T-helper 2 cell (primary cell): ENCODE data around the gene CSF2.
A peak's percentile ranks its signal among the peaks of the same experiment; 100 is the strongest.

Experiments
- DNase-seq, 5 experiments: peaks; one replicate each; pipeline versions ENCODE4 v3.0.0 to v3.0.0-alpha.2; 2012 to 2022

Gene CSF2

DNA sequence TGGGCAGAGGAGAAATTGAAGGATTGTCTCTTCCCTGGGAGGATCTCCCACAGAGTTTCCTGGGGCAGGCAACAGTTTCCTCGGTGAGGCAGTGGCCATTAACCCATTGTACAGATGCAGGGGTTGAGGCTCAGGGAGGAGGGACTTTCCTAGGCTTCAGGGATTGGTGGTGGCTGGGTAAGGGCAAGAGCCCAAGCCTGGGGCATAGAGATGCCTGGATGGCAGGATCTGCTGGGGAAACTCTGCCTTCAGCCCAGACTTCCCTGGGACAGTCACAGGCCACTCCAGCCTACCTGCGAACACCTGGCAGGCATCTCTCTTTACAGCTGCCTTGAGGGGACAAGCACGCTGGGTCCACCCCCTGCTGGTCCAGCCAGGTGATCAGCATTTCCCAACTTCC lies 3.6 kb upstream of the CSF2 start:
- no peak for DNase-seq

GRCh38 chr5:132070460-132071337 lies 2.9 kb upstream of the CSF2 start:
- peak in 2 of 5 experiments; percentile 45 to 52 for DNase-seq

DNA sequence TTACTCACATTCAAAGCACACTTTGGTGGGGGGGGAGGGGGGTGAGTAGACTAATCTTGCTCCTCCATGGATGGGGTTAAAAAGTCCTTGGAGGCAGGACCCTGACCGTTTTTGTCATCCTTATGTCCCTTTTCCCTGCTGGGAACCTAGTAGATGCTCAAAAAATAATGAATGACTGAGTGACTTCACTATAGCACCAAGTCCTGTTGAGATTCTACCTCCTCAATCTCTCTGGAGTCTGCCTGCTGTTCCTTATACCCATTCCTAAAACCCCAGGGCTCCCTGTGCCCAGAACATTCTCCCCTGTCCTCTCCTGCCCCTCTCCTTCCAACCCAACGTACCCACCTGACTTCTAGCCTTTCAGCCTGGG lies 2.3 kb upstream of the CSF2 start:
- DNase-seq: no peak

DNA sequence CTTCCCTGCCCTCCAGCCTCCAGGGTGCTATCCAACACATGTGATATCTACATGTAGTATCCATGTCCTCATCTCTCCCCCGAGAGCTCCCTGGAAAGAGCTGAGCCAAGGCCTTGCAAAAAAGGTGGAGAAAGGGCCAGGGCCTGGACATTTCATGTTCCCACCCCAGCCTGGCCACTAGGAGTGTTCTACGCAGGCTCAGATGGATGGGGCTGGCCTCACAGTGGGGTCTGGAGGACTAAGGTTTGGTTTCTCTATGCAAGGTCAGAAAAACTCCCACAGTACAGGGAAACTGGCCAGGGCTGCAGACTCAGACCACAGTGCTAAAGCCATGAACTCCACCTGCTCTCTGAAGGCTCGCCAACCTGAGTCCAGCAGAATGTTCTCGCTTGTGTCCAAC lies 1.5 kb upstream of the CSF2 start:
- no peak for DNase-seq

- DNase-seq: no peak
Measured at GRCh38 chr5:132072528-132072927, 1.1 kb upstream of the CSF2 start.

GRCh38 chr5:132074091-132074771 lies 642 bp downstream of the CSF2 start:
- DNase-seq: no peak

DNA sequence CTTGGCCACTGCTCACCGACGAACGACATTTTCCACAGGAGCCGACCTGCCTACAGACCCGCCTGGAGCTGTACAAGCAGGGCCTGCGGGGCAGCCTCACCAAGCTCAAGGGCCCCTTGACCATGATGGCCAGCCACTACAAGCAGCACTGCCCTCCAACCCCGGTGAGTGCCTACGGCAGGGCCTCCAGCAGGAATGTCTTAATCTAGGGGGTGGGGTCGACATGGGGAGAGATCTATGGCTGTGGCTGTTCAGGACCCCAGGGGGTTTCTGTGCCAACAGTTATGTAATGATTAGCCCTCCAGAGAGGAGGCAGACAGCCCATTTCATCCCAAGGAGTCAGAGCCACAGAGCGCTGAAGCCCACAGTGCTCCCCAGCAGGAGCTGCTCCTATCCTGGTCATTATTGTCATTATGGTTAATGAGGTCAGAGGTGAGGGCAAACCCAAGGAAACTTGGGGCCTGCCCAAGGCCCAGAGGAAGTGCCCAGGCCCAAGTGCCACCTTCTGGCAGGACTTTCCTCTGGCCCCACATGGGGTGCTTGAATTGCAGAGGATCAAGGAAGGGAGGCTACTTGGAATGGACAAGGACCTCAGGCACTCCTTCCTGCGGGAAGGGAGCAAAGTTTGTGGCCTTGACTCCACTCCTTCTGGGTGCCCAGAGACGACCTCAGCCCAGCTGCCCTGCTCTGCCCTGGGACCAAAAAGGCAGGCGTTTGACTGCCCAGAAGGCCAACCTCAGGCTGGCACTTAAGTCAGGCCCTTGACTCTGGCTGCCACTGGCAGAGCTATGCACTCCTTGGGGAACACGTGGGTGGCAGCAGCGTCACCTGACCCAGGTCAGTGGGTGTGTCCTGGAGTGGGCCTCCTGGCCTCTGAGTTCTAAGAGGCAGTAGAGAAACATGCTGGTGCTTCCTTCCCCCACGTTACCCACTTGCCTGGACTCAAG lies 1.5 kb downstream of the CSF2 start:
- peak in 1 of 5 experiments; percentile 88 for DNase-seq

DNA sequence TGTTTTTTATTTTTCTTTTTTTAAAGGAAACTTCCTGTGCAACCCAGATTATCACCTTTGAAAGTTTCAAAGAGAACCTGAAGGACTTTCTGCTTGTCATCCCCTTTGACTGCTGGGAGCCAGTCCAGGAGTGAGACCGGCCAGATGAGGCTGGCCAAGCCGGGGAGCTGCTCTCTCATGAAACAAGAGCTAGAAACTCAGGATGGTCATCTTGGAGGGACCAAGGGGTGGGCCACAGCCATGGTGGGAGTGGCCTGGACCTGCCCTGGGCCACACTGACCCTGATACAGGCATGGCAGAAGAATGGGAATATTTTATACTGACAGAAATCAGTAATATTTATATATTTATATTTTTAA lies 2.1 kb downstream of the CSF2 start:
- DNase-seq: no peak

DNA sequence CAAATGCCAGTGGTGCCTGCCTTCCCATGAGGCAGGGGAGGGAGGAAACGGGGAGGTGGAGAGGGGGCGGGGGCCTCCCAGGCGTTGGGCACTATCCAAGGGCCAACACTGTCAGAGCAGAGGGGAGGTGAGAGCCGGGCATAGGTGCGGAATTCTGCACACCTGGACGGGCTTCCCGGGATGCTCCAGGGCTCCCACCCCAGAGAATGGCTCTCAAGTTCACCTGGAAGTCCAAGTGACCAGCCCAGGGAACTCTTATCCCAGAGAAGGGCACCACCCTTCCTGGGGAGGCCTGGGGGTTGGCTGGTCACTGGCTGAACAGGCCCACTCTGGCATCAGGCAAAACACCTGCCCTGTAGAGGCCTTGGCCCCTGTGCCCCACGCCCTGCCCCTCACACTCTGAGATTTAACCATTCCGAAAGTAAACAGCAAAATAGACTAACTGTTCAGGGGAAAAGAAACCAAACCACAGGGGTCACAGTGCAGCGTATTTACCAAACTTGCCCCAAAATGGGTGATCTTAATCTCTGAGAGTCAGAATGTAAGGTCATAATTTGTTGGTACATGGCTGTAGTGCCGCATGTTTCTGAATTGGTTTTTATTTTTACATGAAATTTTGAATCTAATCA lies 2.7 kb downstream of the CSF2 start:
- DNase-seq: peak in 1 of 5 experiments; percentile 92

GRCh38 chr5:132076983-132077382 lies 3.4 kb downstream of the CSF2 start:
- DNase-seq: peak in 1 of 5 experiments; percentile 87

GRCh38 chr5:132079081-132079480 lies 5.5 kb downstream of the CSF2 start:
- no peak for DNase-seq

- no peak for DNase-seq
Measured at GRCh38 chr5:132079619-132080018, 6.0 kb downstream of the CSF2 start.

- no peak for DNase-seq
Measured at GRCh38 chr5:132080595-132080994, 7.0 kb downstream of the CSF2 start.

GRCh38 chr5:132081458-132081857 lies 7.9 kb downstream of the CSF2 start:
- DNase-seq: no peak

DNA sequence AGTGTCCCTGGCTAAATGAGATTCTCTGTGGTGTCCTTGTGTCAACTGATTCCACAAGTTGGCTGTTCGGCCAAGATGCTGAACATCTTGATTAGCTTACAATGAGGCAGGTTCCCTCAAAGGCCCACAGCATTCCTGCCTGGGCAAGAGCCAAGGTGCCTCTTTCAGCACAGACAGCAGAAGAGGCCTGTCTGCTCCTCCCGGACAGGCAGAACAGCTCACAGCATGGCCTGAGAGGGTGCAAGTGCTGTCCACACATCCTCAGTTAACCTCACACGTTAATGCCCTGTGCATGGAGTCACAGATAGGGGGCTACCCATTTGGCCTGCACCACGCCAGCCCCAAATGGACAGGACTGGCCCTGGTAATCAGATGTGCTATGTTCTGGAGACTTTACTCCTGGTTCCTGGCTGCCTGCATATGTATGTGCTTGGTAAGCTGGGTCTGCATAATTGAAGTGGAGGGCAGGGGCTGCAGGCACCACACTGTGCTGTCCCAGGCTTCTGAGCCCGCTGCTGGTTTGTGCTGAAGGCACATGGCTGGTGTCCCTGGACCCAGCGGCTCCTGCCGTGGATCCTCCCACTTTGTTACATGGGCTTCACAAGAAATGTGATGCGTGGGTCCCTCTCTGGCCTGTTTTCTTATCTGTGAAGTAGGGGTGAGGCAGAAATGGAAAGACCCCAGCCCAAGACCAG lies 8.9 kb downstream of the CSF2 start:
- no peak for DNase-seq

DNA sequence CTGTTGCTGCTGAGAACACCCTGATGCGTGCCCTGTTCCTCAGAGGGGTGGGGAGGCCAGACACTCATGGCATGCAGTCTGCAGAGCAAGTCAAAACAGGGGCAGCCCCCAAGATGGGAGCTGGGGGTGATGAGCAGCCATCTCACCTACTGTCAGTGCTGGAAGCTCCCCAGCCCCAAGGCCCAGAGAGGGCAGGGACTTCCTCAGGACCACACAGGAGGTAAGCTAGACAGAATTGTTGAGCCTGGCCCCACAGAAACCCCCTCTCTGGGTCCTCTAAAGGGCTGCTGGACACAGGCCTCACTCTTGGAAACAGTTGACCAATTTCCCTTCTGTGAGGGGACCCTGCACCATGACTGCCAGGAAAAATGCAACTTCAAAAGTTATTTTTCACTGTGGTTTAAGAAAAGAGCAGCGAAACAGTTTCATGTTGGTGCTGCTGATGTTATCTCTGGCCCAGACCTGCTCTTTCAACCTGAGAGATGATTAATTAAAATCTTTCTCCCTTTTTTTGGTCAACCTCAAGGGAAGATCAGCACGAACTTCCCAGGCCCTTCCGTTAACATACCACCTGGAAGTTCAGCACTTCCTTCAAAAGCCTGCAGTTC lies 9.6 kb downstream of the CSF2 start:
- peak in 1 of 5 experiments; percentile 80 for DNase-seq

- no peak for DNase-seq
Measured at GRCh38 chr5:132085686-132086085, 12.1 kb downstream of the CSF2 start.

- no peak for DNase-seq
Measured at GRCh38 chr5:132086277-132086794, 12.7 kb downstream of the CSF2 start.

- no peak for DNase-seq
Measured at GRCh38 chr5:132087176-132087575, 13.6 kb downstream of the CSF2 start.

GRCh38 chr5:132087661-132088060 lies 14.1 kb downstream of the CSF2 start:
- no peak for DNase-seq

- no peak for DNase-seq
Measured at GRCh38 chr5:132089363-132089762, 15.8 kb downstream of the CSF2 start.
